Middle frontal gyrus (tissue), 1 donor: ENCODE measurements around the gene RAPGEF4.
"Not testable (repeated sequence)": the region's sequence is repeated elsewhere in the genome, so short reads cannot be mapped to it uniquely, and the experiment has no call there.

Source experiments
- DNase-seq: peaks from one replicate; pipeline ENCODE4 v3.0.0-alpha.2; 2015; ENCODE audit warnings: low spot score; ENCODE audit errors: extremely low spot score

The RAPGEF4 gene

GRCh38 chr2:172725746-172726145 is 9.9 kb upstream of the RAPGEF4 start:
- DNase-seq, result no peak

GRCh38 chr2:172726172-172726735 is 9.4 kb upstream of the RAPGEF4 start:
- no peak for DNase-seq

GRCh38 chr2:172730411-172730810 is 5.2 kb upstream of the RAPGEF4 start:
- no peak for DNase-seq

GRCh38 chr2:172734711-172735581 is 699 bp upstream of the RAPGEF4 start:
- DNase-seq, result no peak

GRCh38 chr2:172736424-172737174 is 954 bp downstream of the RAPGEF4 start:
- DNase-seq, result no peak

GRCh38 chr2:172739661-172740266 is 4.1 kb downstream of the RAPGEF4 start:
- DNase-seq, result no peak

GRCh38 chr2:172740856-172741255 is 5.2 kb downstream of the RAPGEF4 start:
- no peak for DNase-seq

GRCh38 chr2:172742931-172743540 is 7.4 kb downstream of the RAPGEF4 start:
- DNase-seq, result no peak

GRCh38 chr2:172743898-172744297 is 8.3 kb downstream of the RAPGEF4 start:
- no peak for DNase-seq

- no peak for DNase-seq
Measured at GRCh38 chr2:172745636-172746035, 10.0 kb downstream of the RAPGEF4 start.

GRCh38 chr2:172748543-172748942 is 12.9 kb downstream of the RAPGEF4 start:
- DNase-seq, result not testable (repeated sequence)

- no peak for DNase-seq
Measured at GRCh38 chr2:172749388-172749787, 13.7 kb downstream of the RAPGEF4 start.

- no peak for DNase-seq
Measured at GRCh38 chr2:172751564-172751963, 15.9 kb downstream of the RAPGEF4 start.

GRCh38 chr2:172753610-172754009 is 18.0 kb downstream of the RAPGEF4 start:
- DNase-seq, result no peak

- no peak for DNase-seq
Measured at GRCh38 chr2:172759441-172759840, 23.8 kb downstream of the RAPGEF4 start.

- DNase-seq, result no peak
Measured at GRCh38 chr2:172761306-172761705, 25.7 kb downstream of the RAPGEF4 start.

- DNase-seq, result no peak
Measured at GRCh38 chr2:172762574-172762973, 26.9 kb downstream of the RAPGEF4 start.

- no peak for DNase-seq
Measured at GRCh38 chr2:172763079-172763478, 27.4 kb downstream of the RAPGEF4 start.

GRCh38 chr2:172765662-172766061 is 30.0 kb downstream of the RAPGEF4 start:
- no peak for DNase-seq

GRCh38 chr2:172768401-172768800 is 32.8 kb downstream of the RAPGEF4 start:
- DNase-seq, result no peak

GRCh38 chr2:172769879-172770278 is 34.2 kb downstream of the RAPGEF4 start:
- DNase-seq, result no peak
